Thyroid gland (tissue), 4 donors: ENCODE data around the gene BICD1. TPM values are rescaled to one million over a fixed set of nuclear protein-coding genes. Genes with fewer than 3 reads are reported as not detected.

Experiments used
- DNase-seq, 2 donors: peaks; one replicate each; pipeline ENCODE4 v3.0.0-alpha.2; 2019
- H3K27ac ChIP-seq, 3 donors: fragments of 200-600 bp; sonication (generic); 1 replicate in 2 of 3; 2 replicates in 1 of 3; pipeline ENCODE4 v1.5.1; 2016 to 2019; ENCODE audit warnings: mild to moderate bottlenecking in 1 of 3, moderate library complexity in 1 of 3
- H3K27me3 ChIP-seq: fragments of 200-600 bp; sonication (generic); one replicate; pipeline ENCODE4 v1.5.1; 2019
- H3K36me3 ChIP-seq, 2 donors: fragments of 200-600 bp; sonication (generic); one replicate each; pipeline ENCODE4 v1.5.1; 2016 to 2019
- H3K4me1 ChIP-seq, 2 donors: fragments of 200-600 bp; sonication (generic); one replicate each; pipeline ENCODE4 v1.5.1; 2017 to 2019
- H3K4me3 ChIP-seq, 3 donors: fragments of 200-600 bp; sonication (generic); replicated peaks in 1 of 3; 1 replicate in 2 of 3; 2 replicates in 1 of 3; pipeline ENCODE4 v1.5.1; 2016; ENCODE audit warnings: mild to moderate bottlenecking in 1 of 3
- H3K9me3 ChIP-seq: fragments of 200-600 bp; sonication (generic); one replicate; pipeline ENCODE4 v1.5.1; 2017
- POLR2A ChIP-seq, 2 donors: fragments of 450-650 bp; IDR thresholded peaks; one replicate each; pipeline ENCODE4 v1.6.1; 2017; ENCODE audit warnings: antibody characterized with exemption in 2 of 2, mild to moderate bottlenecking in 2 of 2, moderate library complexity in 1 of 2
- WGBS, 2 donors: methylation state at CpG; one replicate each; pipeline ENCODE4 v1.1.5; 2017; 5-methylcytosine and 5-hydroxymethylcytosine counted together
- intact Hi-C: fragments of 100-400 bp; cut with DNase I; formaldehyde crosslinking; loops from one replicate; pipeline ENCODE4 v1.15.1; 2023
- total RNA-seq, 4 donors: library from RNA; depleted of rRNA; stranded (reverse); fragments of >200 nt; gene quantifications; one replicate each; pipeline ENCODE4 v1.2.3, GENCODE V29; 2016
- TF ChIP-seq, protein P1 (sequence below), 6 experiments: fragments of 200-600 bp in 3 of 6; fragments of 450-650 bp in 3 of 6; sonication (generic) in 3 of 6; IDR thresholded peaks; one replicate each; pipeline ENCODE4 v1.5.1; 2016 to 2019; ENCODE audit warnings: antibody characterized with exemption in 6 of 6, mild to moderate bottlenecking in 2 of 6, inconsistent platforms in 1 of 6, moderate library complexity in 1 of 6

Gene BICD1
- total RNA-seq, 4 donors from 2014 or later = 16.7 to 33.7 (median 24.7) TPM

DNA sequence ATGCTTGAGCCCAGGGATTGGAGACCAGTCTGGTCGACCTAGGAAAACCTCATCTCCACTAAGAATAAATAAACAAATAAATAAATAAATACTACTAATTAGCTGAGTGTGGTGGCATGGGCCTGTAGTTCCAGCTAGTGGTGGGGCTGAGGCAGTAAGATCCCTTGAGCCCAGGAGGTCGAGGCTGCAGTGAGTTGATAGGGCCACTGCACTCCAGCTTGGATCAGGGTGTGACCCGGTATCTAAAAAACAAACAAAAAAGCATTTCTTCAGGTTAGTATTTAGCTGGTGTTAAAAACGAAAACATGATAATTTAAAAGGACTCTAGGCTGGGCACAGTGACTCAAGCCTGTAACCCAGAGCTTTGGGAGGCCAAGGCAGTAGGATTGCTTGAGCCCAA is 291.5 kb downstream of the BICD1 start:
- TF ChIP-seq POLR2A (IDR thresholded peaks at IDR 0.05) = no peak
- TF ChIP-seq, protein P1, sequence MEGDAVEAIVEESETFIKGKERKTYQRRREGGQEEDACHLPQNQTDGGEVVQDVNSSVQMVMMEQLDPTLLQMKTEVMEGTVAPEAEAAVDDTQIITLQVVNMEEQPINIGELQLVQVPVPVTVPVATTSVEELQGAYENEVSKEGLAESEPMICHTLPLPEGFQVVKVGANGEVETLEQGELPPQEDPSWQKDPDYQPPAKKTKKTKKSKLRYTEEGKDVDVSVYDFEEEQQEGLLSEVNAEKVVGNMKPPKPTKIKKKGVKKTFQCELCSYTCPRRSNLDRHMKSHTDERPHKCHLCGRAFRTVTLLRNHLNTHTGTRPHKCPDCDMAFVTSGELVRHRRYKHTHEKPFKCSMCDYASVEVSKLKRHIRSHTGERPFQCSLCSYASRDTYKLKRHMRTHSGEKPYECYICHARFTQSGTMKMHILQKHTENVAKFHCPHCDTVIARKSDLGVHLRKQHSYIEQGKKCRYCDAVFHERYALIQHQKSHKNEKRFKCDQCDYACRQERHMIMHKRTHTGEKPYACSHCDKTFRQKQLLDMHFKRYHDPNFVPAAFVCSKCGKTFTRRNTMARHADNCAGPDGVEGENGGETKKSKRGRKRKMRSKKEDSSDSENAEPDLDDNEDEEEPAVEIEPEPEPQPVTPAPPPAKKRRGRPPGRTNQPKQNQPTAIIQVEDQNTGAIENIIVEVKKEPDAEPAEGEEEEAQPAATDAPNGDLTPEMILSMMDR (IDR thresholded peaks at IDR 0.05) = no peak
- H3K27me3 ChIP-seq = no peaks in the 10 kb centered on the region
- H3K27ac ChIP-seq = no peak overlapping the region
- H3K36me3 ChIP-seq = no peaks in the 10 kb centered on the region
- WGBS, 2 donors = 93 to 96% methylated on average over 4 of the region's 4 CpGs
- no peak overlapping the region for H3K4me3 ChIP-seq
- no peaks in the 10 kb centered on the region for H3K9me3 ChIP-seq
- H3K4me1 ChIP-seq = peaks cover 4 to 8% of the 10 kb centered on the region in 2 donors
- intact Hi-C loops = no loop called here
- no peak for DNase-seq

DNA sequence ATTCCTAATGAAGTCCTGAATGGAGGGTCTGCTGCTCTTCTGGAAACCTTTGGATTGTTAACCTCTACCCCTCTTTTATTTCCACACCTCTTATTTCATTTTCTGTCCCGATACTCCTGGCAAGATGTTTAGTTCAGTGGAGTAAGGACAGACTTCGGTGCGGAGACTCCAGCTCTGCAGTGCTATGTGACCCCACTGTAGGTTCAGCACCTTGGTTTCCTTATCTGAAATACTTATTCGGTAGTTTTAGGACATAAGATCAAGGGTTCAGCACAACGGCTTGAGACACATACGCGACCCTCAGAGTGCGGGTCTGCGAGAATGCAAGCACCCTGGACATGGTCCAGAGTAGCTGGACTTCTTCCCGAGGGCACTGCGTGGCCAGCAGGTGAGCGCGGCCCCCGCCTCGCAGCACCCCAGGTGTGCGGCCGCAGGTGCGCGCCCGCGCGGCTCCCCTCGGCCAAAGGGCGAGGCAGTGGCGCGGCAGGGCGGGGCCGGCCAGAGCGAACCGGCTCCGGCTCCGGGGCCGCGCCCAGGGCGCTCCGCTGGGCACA is 292.2 kb downstream of the BICD1 start:
- Histone ChIP-seq H3K27me3 (no peaks in the 10 kb centered on the region), H3K36me3 (no peaks in the 10 kb centered on the region), H3K9me3 (no peaks in the 10 kb centered on the region), H3K27ac (peak overlapping the region; percentile 51 to 84 (median 84)), H3K4me1 (peaks cover 5 to 8% of the 10 kb centered on the region in 2 donors), H3K4me3 (peak overlapping the region in 2 of 3 donors; percentile 67 to 93)
- no peak for DNase-seq
- WGBS, 2 donors = 8 to 18% methylated on average over 7 to 17 of the region's 36 CpGs
- TF ChIP-seq POLR2A (IDR thresholded peaks at IDR 0.05) = no peak
- TF ChIP-seq, protein P1 (IDR thresholded peaks at IDR 0.05) = no peak
- intact Hi-C loops = no loop called here

DNA sequence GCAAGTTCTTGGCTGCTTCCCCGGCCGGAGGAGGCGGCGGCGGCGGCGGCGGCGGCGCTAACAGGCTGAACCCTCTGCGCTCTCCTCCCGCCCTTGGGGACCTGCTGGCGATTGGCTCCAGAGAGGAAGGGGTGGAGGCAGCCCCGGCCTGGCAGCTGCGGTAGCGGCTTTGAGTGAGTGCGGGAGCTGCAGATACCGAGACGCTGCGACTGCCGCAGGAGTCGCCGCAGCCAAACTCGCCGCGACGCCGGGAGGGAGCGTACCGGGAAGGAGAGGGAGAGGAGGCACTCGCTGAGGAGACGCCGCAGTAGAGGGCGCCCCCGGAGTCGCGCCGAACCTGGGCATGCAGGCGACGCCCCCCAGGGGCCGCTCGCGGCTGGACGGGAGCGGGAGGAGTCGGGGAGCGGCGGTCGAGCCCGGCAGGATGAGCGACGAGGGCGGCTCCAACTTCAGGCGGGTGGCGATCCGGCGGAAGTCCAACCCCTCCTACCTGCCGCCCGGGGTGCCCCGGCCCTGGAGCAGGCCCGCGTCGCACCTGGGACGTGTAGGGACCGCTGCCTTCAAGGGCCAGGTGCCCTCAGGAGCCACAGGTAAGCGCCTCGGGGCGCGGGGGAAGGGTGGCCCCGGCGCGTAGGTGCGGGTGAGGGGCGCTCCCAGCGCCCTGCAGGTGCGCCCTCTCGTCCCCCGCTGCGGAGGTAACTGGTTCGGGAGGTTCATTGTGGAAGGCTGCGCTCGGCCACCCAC is 292.9 kb downstream of the BICD1 start, which contains the start of gene FGD4:
Gene FGD4, plus strand, starts transcription at position 189 of the 744 bp plus-strand sequence.
- TF ChIP-seq, protein P1 (IDR thresholded peaks at IDR 0.05) = peak in 3 of 6 experiments; percentile 18 to 41 (median 37)
- peak; percentile 50 to 89 for TF ChIP-seq POLR2A (IDR thresholded peaks at IDR 0.05)
- DNase-seq = peak; percentile 93 to 97
- Histone ChIP-seq H3K27me3 (no peaks in the 10 kb centered on the region), H3K4me3 (peak within 1 kb of the TSS; percentile 67 to 93 (median 77)), H3K36me3 (no peaks in the 10 kb centered on the region), H3K4me1 (peaks cover 5 to 8% of the 10 kb centered on the region in 2 donors), H3K27ac (peak within 1 kb of the TSS; percentile 77 to 84 (median 84)), H3K9me3 (no peaks in the 10 kb centered on the region)
- intact Hi-C loops = no loop called here
- 1 to 2% methylated on average over 20 to 47 of the region's 82 CpGs for WGBS, 2 donors

DNA sequence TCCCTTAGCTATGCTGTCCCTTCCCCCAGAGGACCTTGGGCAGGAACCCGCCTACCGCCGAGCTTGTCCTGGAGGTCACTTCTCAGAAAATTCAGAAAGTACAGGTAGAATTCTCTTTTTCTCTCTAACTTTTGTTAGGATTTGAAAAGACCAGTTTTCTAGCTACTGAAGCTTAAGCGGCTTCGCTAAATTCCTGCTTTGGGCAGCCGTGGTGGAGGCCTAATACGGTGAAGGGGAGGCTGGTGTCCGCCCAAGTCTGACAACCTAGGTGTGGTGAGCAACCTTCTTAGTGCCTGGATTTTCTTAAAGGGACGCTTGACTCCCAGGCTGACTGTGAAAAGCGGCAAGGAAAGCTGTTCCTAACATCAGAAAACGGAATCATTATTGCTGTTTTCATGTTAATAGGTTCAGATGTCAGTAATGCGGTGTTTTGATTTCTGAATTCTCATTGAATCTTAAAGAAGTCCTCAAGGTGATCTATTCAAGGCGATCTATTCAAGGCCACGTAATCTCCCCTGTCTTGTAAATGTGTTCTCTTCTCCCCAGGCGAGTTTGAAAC is 293.5 kb downstream of the BICD1 start:
- TF ChIP-seq, protein P1 (IDR thresholded peaks at IDR 0.05) = no peak
- no peak for TF ChIP-seq POLR2A (IDR thresholded peaks at IDR 0.05)
- H3K27me3 ChIP-seq = no peaks in the 10 kb centered on the region
- no peaks in the 10 kb centered on the region for H3K36me3 ChIP-seq
- DNase-seq = no peak
- no peaks in the 10 kb centered on the region for H3K9me3 ChIP-seq
- peak overlapping the region; percentile 67 to 93 (median 77) for H3K4me3 ChIP-seq
- peak overlapping the region; percentile 77 to 84 (median 84) for H3K27ac ChIP-seq
- H3K4me1 ChIP-seq = peaks cover 5 to 8% of the 10 kb centered on the region in 2 donors
- WGBS, 2 donors = 14 to 19% methylated on average over 14 to 15 of the region's 15 CpGs
- intact Hi-C loops = no loop called here
